Activated CD8-positive, alpha-beta memory T cell treated with anti-CD3 and anti-CD28 coated beads, Interleukin-2, amount 10 ng/mL, durations not matched to agents 7 days and 5 days (primary cell): ENCODE measurements around the gene LRRC3. TPM values are rescaled to one million over a fixed set of nuclear protein-coding genes. Genes with fewer than 3 reads are reported as not detected.
"Not testable (repeated sequence)": the region's sequence is repeated elsewhere in the genome, so short reads cannot be mapped to it uniquely, and the experiment has no call there.

Experiments
- ATAC-seq: fragments of 150-1000 bp; cut with Tn5 transposase; one replicate; pipeline ENCODE4 v1.10.0; 2021; ENCODE audit warnings: moderate library complexity
- CTCF ChIA-PET: fragments of 350-600 bp; sonication (Branson Sonifier 250); formaldehyde crosslinking; loops from one replicate; lab custom pipeline; 2021; ENCODE audit warnings: antibody characterized with exemption; lab: Charles Lee
- DNase-seq: peaks from one replicate; pipeline ENCODE4 v3.0.0-alpha.2; 2020
- H3K27ac Mint-ChIP-seq: one replicate; pipeline ENCODE4 v1.8.0; 2021; ENCODE audit warnings: mild to moderate bottlenecking, mixed read lengths
- H3K27me3 Mint-ChIP-seq: one replicate; pipeline ENCODE4 v1.8.0; 2021; ENCODE audit warnings: mixed read lengths
- H3K36me3 Mint-ChIP-seq: one replicate; pipeline ENCODE4 v1.8.0; 2021; ENCODE audit warnings: mild to moderate bottlenecking, mixed read lengths
- H3K4me1 Mint-ChIP-seq: one replicate; pipeline ENCODE4 v1.8.0; 2021; ENCODE audit warnings: mixed read lengths
- H3K4me3 Mint-ChIP-seq: one replicate; pipeline ENCODE4 v1.8.0; 2021; ENCODE audit warnings: mild to moderate bottlenecking, moderate library complexity, mixed read lengths
- H3K9me3 Mint-ChIP-seq: one replicate; pipeline ENCODE4 v1.8.0; 2022; ENCODE audit warnings: low read depth, mixed read lengths
- total RNA-seq, 2 experiments: library from RNA; stranded (reverse); gene quantifications; one replicate each; pipeline ENCODE4 v1.2.3, GENCODE V29; 2021

Gene LRRC3
- total RNA-seq, 2 experiments from 2014 or later: 2.3 to 3.9 TPM

DNA sequence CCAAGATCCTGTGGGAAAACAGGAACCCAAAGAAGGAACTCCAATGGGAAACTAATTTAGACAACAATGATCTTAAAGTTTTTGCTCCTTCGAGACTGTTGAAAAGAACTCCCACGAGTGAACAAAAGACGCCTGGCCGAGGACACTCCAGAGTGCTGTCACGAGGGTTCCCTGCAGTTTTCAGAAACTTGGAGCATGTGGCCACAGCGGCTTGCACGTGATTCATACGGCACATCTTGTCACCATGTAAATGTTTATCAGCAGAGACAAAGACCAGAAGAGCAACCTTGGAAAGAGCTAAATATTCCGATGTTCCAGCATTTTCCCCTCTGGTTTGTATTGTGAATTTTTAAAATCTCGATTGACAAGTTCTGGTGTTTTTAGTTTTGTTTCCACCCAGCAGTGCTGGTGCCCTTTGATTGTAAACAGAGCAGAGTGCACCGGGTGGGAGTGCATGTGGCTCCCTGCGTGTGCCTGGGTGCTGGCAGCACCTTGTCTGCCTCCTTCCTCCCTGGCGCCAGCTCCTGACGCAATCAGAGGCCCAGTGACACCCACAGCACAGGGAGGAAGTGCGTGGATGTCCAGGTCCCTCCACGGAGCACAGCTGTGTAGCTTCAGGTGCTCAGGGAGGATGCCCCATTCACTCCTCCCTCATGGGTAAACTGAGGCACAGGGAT, 23.0 kb downstream of the LRRC3 start:
- ATAC-seq: no peak
- Mint-ChIP-seq H3K4me3 (no peak overlapping the region), H3K9me3 (no peaks in the 10 kb centered on the region), H3K4me1 (peaks cover 6% of the 10 kb centered on the region), H3K36me3 (no peaks in the 10 kb centered on the region), H3K27ac (no peak overlapping the region), H3K27me3 (peaks cover 4% of the 10 kb centered on the region)
- DNase-seq: no peak
- CTCF ChIA-PET: interaction anchor here (1.2 kb wide), 1 partner anchor 315 kb away, joined by 4 read pairs; no protein-coding TSS in a partner anchor

DNA sequence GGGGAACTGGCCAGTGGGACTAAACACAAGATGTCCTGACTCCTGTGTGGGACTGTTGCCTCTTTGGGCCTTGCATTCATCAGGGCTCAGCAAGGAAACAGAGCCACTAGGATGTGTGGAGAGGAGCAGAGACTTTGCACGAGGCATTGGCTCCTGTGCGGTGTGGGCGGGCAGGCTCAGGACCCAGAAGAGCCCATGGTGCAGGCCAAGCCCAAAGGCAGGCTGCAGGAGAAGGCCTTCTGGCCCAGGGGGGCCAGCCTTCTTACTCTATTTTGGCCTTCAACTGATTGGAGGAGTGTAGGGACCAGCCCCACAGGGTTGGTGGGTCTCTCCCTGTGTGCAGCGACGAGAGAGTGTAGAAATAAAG, 23.5 kb downstream of the LRRC3 start:
- Mint-ChIP-seq H3K27me3 (peaks cover 4% of the 10 kb centered on the region), H3K4me1 (peaks cover 6% of the 10 kb centered on the region), H3K4me3 (no peak overlapping the region), H3K27ac (no peak overlapping the region), H3K9me3 (no peaks in the 10 kb centered on the region), H3K36me3 (no peaks in the 10 kb centered on the region)
- no peak for ATAC-seq
- DNase-seq: no peak
- CTCF ChIA-PET: interaction anchor here (1.2 kb wide), 1 partner anchor 315 kb away, joined by 4 read pairs; no protein-coding TSS in a partner anchor

DNA sequence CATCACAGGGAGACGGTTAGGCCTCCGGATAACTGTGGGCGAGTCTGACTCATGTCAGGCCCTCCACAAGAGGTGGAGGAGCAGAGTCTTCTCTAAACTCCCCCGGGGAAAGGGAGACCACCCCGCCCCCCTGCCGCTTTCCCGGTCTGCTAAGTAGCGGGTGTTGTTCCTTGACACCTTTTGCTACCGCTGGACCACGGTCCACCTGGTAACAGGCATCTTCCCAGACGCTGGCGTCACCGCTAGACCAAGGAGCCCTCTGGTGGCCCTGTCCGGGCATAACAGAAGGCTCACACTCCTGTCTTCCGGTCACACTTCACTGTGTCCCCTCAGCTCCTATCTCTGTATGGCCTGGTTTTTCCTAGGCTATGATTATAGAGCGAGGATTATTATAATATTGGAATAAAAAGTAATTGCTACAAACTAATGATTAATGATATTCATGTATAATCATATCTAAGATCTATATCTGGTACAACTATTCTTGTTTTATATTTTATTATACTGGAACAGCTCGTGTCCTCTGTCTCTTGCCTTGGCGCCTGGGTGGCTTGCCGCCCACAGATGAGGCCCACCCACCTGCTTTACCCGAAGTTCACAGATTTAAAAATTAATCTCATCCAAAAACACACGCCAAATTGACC, 24.4 kb downstream of the LRRC3 start:
- not testable (repeated sequence) for H3K27ac Mint-ChIP-seq, H3K4me3 Mint-ChIP-seq, ATAC-seq, H3K9me3 Mint-ChIP-seq, H3K4me1 Mint-ChIP-seq, H3K36me3 Mint-ChIP-seq, H3K27me3 Mint-ChIP-seq
- DNase-seq: peak; percentile 70
- CTCF ChIA-PET: interaction anchor here (0.6 to 2.0 kb wide), 10 partner anchors 9 to 182 kb away, joined by 3 to 10 read pairs (median 4); partner anchors contain the start of gene LRRC3

DNA sequence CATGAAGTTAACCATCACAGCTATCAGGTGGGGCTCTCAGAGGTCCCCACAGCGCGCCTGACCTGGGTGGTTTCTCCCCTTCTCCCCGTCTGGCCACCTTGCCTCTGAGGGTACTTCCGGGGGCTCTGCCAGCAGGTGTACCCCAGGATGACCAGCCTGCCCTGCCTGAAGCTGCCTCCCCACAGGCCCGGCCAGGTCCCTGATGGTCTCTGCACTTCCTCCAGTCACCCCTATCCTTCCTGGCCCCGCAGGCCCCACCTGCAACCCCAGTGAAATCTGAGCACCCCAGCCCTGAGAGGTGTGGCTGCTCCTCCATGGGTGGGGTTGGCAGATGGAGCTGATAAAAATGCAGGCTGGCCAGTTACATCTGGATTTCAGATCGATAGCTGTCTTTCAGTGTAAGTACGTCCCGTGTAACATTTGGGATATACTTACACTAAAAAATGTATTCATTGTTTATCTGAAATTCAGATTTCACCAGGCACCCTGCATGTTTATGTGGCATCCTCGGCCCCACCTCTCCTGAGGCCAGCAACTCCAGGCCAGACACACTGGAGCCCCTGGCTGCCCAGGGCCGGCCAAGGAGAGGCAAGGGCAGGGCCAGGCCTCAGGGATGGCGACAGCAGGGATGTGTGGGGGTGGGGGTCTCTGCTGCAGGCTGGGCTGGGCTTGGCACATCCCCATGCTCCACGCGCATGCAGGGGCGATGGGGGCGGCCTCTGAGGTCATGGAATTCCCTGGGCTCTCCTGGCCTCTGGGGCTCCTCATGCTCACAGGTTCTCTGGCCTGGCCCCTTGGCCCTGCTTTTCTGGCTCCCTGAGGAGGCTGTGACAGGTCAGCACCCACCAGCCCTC, 25.1 kb downstream of the LRRC3 start:
- Mint-ChIP-seq H3K9me3 (no peaks in the 10 kb centered on the region), H3K27ac (no peak overlapping the region), H3K27me3 (peaks cover 8% of the 10 kb centered on the region), H3K4me3 (no peak overlapping the region), H3K4me1 (peaks cover 6% of the 10 kb centered on the region), H3K36me3 (no peaks in the 10 kb centered on the region)
- CTCF ChIA-PET: interaction anchor here (0.6 to 2.0 kb wide), 10 partner anchors 8 to 183 kb away, joined by 3 to 10 read pairs (median 4); partner anchors contain the start of gene LRRC3
- ATAC-seq (no peak), DNase-seq (no peak)

DNA sequence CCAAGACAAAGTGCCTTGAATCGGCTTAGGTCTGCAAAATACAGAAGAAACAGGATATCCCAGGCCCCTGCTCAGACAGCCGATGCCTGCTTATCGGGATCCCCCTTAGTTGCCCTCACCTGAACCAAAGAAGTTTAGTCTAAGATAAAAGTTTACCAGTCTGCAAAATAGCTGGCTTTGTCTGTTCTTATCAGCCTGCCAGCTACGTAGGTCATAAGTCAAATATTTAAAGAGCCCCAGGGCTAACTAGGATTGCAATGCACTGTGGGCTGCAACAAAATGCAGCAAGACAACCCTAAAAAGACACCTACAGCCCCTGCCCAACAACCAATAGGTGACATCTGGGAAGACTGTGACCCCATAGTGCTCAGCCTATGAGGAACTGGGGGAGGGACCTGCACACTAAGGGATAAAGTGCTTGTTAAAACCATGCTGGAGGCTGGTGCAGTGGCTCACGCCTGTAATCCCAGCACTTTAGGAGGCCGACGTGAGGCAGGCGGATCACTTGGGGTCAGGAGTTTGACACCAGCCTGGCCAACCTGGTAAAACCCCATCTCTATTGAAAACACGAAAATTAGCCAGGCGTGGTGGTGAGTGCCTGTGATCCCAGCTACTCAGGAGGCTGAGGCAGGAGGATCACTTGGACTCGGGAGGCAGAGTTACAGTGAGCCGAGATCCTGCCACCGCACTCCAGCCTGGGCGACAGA, 27.4 kb downstream of the LRRC3 start:
- CTCF ChIA-PET: no interaction called here
- H3K4me3 Mint-ChIP-seq: no peak overlapping the region
- no peak for ATAC-seq

DNA sequence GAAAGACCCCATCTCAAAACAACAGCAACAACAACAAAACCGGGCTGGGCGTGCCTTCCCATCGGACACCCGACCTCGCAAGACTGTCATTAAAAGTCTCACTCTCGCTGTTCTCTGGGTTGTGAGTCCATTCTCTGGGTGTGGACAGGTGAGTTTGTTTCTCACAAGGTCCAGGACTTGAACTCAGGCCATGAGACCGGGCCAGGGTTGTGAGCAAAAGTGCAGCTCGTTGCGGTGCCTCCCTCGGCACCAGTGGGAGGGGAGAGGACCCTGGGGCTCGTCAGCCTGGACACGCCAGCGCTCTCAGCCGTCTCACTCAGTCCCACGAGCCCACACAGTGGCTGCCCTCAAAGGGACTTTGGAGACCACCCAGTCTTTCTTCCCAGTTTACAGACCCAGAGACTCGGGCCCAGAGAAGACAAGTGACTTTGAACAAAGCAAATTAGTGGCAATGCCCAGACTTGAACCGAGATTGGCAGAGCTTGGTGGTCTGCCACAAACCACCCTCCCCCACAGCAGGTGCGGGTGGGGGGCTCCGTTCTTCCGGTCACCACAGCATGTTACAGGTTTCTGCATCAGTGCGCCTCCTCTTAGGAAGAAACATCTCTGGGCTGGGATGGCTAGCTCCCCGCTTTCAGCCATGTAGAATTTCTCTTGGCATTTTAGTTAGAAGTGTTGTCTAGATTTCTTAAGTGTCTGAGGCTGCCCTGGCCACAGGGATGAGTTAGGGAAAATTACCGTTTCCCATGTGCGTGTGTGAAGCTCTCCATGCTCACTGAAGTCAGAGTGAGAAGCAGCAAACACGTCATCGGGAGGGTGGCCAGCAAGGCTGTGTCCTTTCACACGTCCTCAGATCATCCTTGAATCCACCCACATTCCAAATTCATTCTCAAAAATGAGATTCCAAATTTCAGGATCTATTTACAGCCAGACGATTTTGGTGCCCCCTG, 28.3 kb downstream of the LRRC3 start:
- no peaks in the 10 kb centered on the region for H3K9me3 Mint-ChIP-seq
- H3K4me1 Mint-ChIP-seq: peaks cover 6% of the 10 kb centered on the region
- no peaks in the 10 kb centered on the region for H3K36me3 Mint-ChIP-seq
- CTCF ChIA-PET: interaction anchor here (1.4 to 1.8 kb wide), 2 partner anchors 27 to 28 kb away, joined by 3 to 4 read pairs; partner anchors contain the start of gene LRRC3
- H3K27me3 Mint-ChIP-seq: peaks cover 5% of the 10 kb centered on the region
- ATAC-seq (no peak), DNase-seq (no peak)
- H3K27ac Mint-ChIP-seq: no peak overlapping the region
- no peak overlapping the region for H3K4me3 Mint-ChIP-seq

More for the DNA sequence above, 27.4 kb downstream of the LRRC3 start:
- no peaks in the 10 kb centered on the region for H3K36me3 Mint-ChIP-seq
- peaks cover 6% of the 10 kb centered on the region for H3K4me1 Mint-ChIP-seq
- DNase-seq: no peak
- no peak overlapping the region for H3K27ac Mint-ChIP-seq
- H3K27me3 Mint-ChIP-seq: peaks cover 5% of the 10 kb centered on the region
- no peaks in the 10 kb centered on the region for H3K9me3 Mint-ChIP-seq

DNA sequence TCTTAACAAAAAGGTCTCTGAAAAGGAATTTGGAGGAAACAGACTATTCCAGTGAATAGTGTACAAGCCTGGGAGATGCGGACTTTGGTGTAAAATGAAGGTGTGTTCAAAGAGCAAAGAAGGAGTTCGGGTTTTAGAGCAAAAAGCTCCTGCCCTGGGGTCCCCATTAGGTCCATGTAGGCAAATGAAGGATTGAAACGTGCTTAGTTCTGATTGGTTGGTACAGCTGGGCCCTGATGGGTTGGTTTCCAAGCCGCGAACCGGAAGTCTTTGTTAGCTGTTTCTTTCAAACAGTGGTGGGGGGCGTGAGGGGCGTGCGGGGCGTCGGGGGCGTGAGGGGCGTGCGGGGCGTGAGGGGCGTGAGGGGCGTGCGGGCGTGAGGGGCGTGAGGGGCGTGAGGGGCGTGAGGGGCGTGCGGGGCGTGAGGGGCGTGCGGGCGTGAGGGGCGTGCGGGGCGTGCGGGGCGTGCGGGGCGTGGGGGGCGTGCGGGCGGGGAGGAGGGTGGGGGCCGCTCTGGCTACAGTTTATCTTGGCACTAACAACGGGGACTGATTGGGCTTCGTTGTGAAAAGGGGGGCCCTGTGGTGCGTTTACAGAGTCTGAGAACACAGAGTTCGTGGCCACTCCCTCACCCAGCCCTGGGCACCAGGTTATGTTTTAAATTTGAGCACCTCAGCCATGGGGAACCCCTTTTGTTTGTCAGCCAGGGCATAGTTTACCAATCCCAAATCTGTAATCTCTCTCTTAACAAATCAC, 29.4 kb downstream of the LRRC3 start:
- Mint-ChIP-seq H3K36me3 (no peaks in the 10 kb centered on the region), H3K9me3 (no peaks in the 10 kb centered on the region), H3K4me3 (no peak overlapping the region), H3K27me3 (peaks cover 5% of the 10 kb centered on the region), H3K4me1 (no peaks in the 10 kb centered on the region), H3K27ac (no peak overlapping the region)
- DNase-seq: no peak
- ATAC-seq: no peak
- CTCF ChIA-PET: interaction anchor here (0.6 to 1.8 kb wide), 3 partner anchors 26 to 141 kb away, joined by 3 to 4 read pairs (median 3); partner anchors contain the start of gene LRRC3

DNA sequence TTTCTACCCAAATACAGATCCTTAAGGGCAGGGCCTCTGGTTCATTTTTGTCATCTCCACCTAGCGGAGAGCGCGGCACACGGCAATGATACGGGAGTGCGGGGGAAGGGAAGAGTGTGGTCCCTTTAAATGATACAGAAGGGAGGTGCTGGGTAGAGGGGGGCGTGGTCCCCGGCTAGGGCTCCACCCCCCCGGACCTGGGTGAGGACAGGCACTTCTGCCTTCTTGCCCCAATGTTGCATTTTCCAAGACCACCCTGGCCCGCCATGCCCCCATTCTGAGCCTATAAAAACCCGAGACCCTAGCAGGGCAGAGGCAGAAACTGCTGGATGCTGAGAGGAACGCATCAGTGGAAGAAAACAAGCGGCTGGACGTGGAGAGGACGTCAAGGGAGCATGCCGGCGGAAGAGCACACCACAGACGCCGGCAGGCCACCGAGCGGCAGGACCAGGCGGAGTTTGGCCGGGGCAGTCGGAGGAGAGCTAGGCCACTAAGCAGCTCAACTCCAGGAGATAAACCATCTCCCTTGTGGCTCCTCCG, 30.0 kb downstream of the LRRC3 start:
- Mint-ChIP-seq H3K4me3 (peak overlapping the region; percentile 63), H3K4me1 (no peaks in the 10 kb centered on the region), H3K9me3 (no peaks in the 10 kb centered on the region), H3K27ac (no peak overlapping the region), H3K27me3 (peaks cover 7% of the 10 kb centered on the region), H3K36me3 (peaks cover 3% of the 10 kb centered on the region)
- CTCF ChIA-PET: no interaction called here
- peak; percentile 70 for ATAC-seq
- peak; percentile 58 for DNase-seq

DNA sequence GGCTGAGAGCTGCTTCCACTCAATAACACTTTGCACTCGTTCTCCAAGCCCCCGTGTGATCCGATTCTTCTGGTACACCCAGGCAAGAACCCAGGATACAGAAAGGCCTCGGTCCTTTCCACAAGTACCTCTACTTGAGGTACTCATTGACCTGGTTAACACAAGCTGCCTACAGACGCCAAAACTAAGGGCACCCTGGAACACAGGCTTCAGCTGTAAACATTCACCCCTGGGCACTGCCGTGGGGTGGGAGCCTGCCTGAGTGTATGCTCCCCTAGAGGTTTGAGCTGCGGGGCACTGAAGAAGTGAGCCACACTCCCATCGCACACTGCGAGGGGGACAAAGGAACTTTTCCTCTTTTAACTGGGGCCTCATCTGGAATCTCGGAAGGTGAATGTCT, 30.5 kb downstream of the LRRC3 start:
- Mint-ChIP-seq H3K27ac (no peak overlapping the region), H3K9me3 (no peaks in the 10 kb centered on the region), H3K36me3 (peaks cover 3% of the 10 kb centered on the region), H3K27me3 (peaks cover 7% of the 10 kb centered on the region), H3K4me3 (peak overlapping the region; percentile 63), H3K4me1 (no peaks in the 10 kb centered on the region)
- DNase-seq (no peak), ATAC-seq (peak; percentile 18)
- CTCF ChIA-PET: interaction anchor here (0.6 kb wide), 1 partner anchor 303 kb away, joined by 3 read pairs; no protein-coding TSS in a partner anchor

DNA sequence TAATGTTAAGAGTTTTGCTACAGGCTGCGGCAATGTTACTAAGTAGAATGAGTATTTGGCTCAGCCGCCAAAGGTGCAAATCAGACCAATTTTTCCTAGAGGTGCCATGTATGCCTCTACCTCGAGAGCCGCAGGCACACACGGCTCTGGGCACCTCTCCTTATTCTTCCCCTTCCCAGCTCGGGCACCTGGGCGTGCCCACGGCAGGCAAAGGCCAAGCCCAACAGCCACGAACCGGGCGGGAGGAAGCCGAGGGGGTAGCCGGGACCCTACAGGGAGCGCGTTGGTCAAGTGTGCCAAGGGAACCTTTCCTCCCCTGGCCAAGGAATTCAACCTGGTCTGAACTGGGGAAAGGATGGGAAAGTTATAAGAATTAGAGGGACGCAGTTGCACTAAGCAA, 31.0 kb downstream of the LRRC3 start:
- H3K4me3 Mint-ChIP-seq: no peak overlapping the region
- H3K36me3 Mint-ChIP-seq: peaks cover 4% of the 10 kb centered on the region
- peaks cover 7% of the 10 kb centered on the region for H3K27me3 Mint-ChIP-seq
- H3K4me1 Mint-ChIP-seq: no peaks in the 10 kb centered on the region
- ATAC-seq (no peak), DNase-seq (no peak)
- H3K27ac Mint-ChIP-seq: no peak overlapping the region
- CTCF ChIA-PET: interaction anchor here (0.6 kb wide), 1 partner anchor 303 kb away, joined by 3 read pairs; no protein-coding TSS in a partner anchor
- H3K9me3 Mint-ChIP-seq: no peaks in the 10 kb centered on the region

DNA sequence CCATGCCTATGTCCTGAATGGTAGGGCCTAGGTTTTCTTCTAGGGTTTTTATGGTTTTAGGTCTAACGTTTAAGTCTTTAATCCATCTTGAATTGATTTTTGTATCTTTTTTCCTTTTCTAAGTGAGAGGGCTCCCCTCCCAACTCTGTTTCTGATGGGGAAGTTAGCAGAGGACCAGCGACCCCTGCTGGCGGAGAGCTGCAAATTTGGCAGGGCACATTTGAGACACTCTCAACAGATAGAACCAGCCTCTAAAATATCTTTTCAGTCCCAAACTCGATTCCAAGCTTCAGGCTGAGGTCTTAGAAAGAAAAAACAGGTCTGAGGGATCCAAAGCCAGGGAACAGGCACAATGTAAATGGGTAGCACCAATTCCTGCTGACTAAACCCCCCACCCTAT, 32.5 kb downstream of the LRRC3 start:
- Mint-ChIP-seq H3K4me3 (no peak overlapping the region), H3K36me3 (peaks cover 14% of the 10 kb centered on the region), H3K27me3 (peaks cover 7% of the 10 kb centered on the region), H3K4me1 (peaks cover 6% of the 10 kb centered on the region), H3K27ac (no peak overlapping the region), H3K9me3 (peaks cover 9% of the 10 kb centered on the region)
- ATAC-seq: no peak
- DNase-seq: peak; percentile 66
- CTCF ChIA-PET: interaction anchor here (0.7 to 2.1 kb wide), 5 partner anchors 8 to 385 kb away, joined by 3 to 5 read pairs (median 3); no protein-coding TSS in a partner anchor
